ENCODE measurements around the gene CCNL2. TPM values are rescaled to one million over a fixed set of nuclear protein-coding genes. Genes with fewer than 3 reads are reported as not detected.

The CCNL2 gene
- total and polyA plus RNA-seq, 2 of the 13 experiments (the other 11 are each of a cell fraction or from before 2014, with no cell fraction given): 105 to 340 TPM

- TF ChIP-seq, protein P1, sequence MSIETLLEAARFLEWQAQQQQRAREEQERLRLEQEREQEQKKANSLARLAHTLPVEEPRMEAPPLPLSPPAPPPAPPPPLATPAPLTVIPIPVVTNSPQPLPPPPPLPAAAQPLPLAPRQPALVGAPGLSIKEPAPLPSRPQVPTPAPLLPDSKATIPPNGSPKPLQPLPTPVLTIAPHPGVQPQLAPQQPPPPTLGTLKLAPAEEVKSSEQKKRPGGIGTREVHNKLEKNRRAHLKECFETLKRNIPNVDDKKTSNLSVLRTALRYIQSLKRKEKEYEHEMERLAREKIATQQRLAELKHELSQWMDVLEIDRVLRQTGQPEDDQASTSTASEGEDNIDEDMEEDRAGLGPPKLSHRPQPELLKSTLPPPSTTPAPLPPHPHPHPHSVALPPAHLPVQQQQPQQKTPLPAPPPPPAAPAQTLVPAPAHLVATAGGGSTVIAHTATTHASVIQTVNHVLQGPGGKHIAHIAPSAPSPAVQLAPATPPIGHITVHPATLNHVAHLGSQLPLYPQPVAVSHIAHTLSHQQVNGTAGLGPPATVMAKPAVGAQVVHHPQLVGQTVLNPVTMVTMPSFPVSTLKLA (IDR thresholded peaks at IDR 0.05): peak; percentile 58
- TF ChIP-seq ZSCAN25 (CRISPR knock-in tag; IDR thresholded peaks at IDR 0.05): peak; percentile 56; the same call in 1 of the 2 replicates
Observed at GRCh38 chr1:1340791-1341548, 58.2 kb downstream of the CCNL2 start (continued).

- CTCF ChIA-PET (ENCODE audit: low intra/inter-chr PET ratio, low total read pairs): no interaction called here
- FAIRE-seq (no peak), DNase-seq (ENCODE audit: low spot score) (no peak), ATAC-seq (no peak)
- in situ Hi-C loops (cut with HindIII; ENCODE audit: extremely low pct_ligation_motif_present, low pct_unique_long_range_greater_than_20kb) (no loop called here), intact Hi-C loops (cut with micrococcal nuclease; ENCODE audit: unreplicated experiment) (no loop called here)
- peaks cover 18% of the 10 kb centered on the region for H3K4me1 ChIP-seq (ENCODE audit: insufficient read depth, low read length)
- peaks cover 13% of the 10 kb centered on the region for H3K79me2 ChIP-seq (ENCODE audit: insufficient read depth, low read length)
- H3K4me2 ChIP-seq (ENCODE audit: low read depth, low read length): no peak overlapping the region
- H3K4me3 ChIP-seq (replicated peaks in 1 of 3; ENCODE audit: insufficient read depth in 1 of 3, low read depth in 2 of 3, low read length in 3 of 3): no peak overlapping the region
- no peaks in the 10 kb centered on the region for H3K27me3 ChIP-seq (ENCODE audit: control insufficient read depth in 1 of 2, insufficient read depth in 2 of 2, low read length in 2 of 2)
- 96% methylated on average over 23 of the region's 23 CpGs for WGBS (ENCODE audit: low lambda C conversion rate)
- TF ChIP-seq KAT8 (CRISPR knock-in tag; IDR thresholded peaks at IDR 0.05) (no peak), REPIN1 (CRISPR knock-in tag; IDR thresholded peaks at IDR 0.05; ENCODE audit: borderline replicate concordance, low read depth) (no peak), TBX3 (IDR thresholded peaks at IDR 0.05; ENCODE audit: borderline replicate concordance) (no peak), PHF21A (CRISPR knock-in tag; IDR thresholded peaks at IDR 0.05) (no peak), SYNCRIP (IDR thresholded peaks at IDR 0.05; ENCODE audit: insufficient read depth, low read depth, low read length) (no peak), IRF1 (CRISPR knock-in tag; IDR thresholded peaks at IDR 0.05; ENCODE audit: low read depth) (no peak), MEIS1 (CRISPR knock-in tag; IDR thresholded peaks at IDR 0.05; ENCODE audit: borderline replicate concordance) (no peak), YY1 (IDR thresholded peaks at IDR 0.05; ENCODE audit: insufficient read depth, insufficient replicate concordance, low read depth, low read length) (no peak), ZNF337 (CRISPR knock-in tag; IDR thresholded peaks at IDR 0.05; ENCODE audit: borderline replicate concordance, low read depth) (no peak), TARDBP (CRISPR knock-in tag; IDR thresholded peaks at IDR 0.05) (no peak), RCOR2 (CRISPR knock-in tag; IDR thresholded peaks at IDR 0.05) (no peak), ZBTB10 (CRISPR knock-in tag; IDR thresholded peaks at IDR 0.05; ENCODE audit: borderline replicate concordance) (no peak), BRCA1 (CRISPR knock-in tag; IDR thresholded peaks at IDR 0.05) (no peak)
- TF ChIP-seq, protein P2, sequence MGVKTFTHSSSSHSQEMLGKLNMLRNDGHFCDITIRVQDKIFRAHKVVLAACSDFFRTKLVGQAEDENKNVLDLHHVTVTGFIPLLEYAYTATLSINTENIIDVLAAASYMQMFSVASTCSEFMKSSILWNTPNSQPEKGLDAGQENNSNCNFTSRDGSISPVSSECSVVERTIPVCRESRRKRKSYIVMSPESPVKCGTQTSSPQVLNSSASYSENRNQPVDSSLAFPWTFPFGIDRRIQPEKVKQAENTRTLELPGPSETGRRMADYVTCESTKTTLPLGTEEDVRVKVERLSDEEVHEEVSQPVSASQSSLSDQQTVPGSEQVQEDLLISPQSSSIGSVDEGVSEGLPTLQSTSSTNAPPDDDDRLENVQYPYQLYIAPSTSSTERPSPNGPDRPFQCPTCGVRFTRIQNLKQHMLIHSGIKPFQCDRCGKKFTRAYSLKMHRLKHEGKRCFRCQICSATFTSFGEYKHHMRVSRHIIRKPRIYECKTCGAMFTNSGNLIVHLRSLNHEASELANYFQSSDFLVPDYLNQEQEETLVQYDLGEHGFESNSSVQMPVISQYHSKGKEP (CRISPR knock-in tag; IDR thresholded peaks at IDR 0.05): no peak
- peaks cover 12% of the 10 kb centered on the region; the same call in 1 of the 2 replicates for H4K20me1 ChIP-seq (ENCODE audit: insufficient read depth, low read length)
- no TSS peak for BruUV-seq (replicated peaks)
- no peak overlapping the region for H3K27ac ChIP-seq (ENCODE audit: extremely low read length, insufficient read depth, low read length)
- H3K9ac ChIP-seq (ENCODE audit: insufficient read depth, low read depth, low read length): no peak overlapping the region
- peaks cover 13 to 26% of the 10 kb centered on the region in 2 experiments for H3K36me3 ChIP-seq (replicated peaks in 1 of 2; ENCODE audit: control insufficient read depth in 1 of 2, insufficient read depth in 2 of 2, low read length in 2 of 2)
- no peak overlapping the region for H2AFZ ChIP-seq (ENCODE audit: low read length)
- POLR2A ChIA-PET: no interaction called here
- H3K9me3 ChIP-seq (ENCODE audit: low read length): no peaks in the 10 kb centered on the region
Observed at GRCh38 chr1:1340185-1340584, 59.0 kb downstream of the CCNL2 start.
